Limb (tissue), 2 donors: ENCODE measurements around the gene PHLDA3.
"Not testable (repeated sequence)": the region's sequence is repeated elsewhere in the genome, so short reads cannot be mapped to it uniquely, and the experiment has no call there.

Experiments used
- DNase-seq, 2 donors: peaks; one replicate each; pipeline ENCODE4 v3.0.0-alpha.2; 2016; ENCODE audit errors: extremely low spot score in 2 of 2

The PHLDA3 gene

DNA sequence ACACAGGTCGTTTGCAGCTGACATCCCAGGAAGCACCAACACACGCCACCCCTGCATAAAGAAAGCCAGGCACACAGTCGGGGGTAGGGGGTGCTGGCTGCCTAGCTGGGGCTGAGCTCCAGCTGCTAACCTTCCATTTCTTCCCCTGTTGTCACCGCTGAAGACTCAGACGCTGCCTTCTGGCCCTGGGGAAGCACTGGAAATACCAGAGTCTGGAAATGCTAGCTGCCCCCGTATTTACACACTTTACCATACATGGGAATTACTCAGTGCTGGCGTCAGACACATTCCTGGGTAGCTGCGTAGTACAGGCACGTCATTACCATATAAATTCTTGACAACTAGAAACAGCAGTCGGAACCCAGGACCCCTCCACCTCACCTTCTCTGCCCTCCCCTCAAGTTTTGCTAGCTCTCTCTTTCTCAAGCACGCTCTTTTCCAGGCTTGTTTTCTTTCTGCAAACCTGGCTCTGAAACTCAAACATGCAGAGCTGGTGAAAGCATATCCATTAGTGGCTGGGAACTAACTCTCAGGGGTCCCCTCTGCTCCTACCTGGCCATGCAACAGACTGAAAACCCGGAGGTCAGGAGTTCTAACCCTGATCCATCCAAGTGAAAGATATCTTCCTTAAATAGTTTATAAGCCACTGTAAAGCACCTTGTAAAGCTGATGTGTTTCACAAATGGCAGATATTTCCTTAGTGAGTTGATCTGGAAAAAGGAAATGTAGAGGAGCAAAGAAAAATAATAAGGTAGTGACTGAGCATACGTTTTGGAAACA lies 34.6 kb upstream of the PHLDA3 start:
- DNase-seq: peak; percentile 75 to 91

DNA sequence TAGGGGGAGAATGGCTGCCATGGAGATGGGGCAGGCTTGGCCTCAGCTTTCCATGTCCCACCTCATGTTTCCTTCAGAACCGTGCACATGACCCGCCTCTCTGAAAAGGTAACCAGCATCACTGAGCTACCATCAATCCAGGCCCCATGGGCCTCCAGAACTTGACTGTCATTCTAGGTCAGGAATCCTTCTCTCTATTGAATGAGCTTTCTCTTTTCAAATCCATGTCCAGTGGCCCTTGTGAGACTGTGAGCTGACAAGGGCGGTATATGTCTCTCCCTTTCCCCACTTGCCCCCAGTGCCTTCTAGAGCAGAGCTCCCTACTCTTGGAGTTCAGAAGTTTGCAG lies 33.5 kb upstream of the PHLDA3 start:
- no peak for DNase-seq

DNA sequence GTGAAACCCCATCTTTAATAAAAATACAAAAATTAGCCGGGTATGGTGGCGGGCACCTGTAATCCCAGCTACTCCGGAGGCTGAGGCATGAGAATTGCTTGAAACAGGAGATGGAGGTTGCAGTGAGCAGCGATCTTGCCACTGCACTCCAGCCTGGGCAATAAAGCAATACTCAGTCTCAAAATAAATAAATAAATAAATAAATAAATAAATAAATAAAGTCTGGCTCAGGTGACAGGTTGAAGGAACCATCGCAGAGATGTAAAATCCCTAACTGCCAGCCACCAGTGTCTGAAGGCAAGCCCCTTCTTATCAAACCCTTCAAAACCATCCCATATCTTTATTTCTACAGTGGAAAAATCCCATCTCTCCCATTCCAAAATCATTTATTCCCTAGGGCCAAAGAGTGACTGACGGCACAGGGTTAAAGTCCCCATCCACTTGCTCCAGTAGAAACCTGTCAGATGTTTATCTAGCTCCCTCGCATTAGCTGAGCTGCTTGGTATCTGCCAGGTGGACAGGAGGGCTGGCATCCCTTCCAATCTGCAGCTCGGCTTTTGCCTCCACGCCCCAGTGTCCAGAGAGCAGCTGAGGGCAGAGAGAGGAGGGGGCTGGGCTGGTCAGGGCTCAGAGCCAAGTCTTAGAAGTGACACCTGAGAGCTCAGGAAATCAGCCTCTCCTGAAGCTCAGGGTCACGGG lies 33.0 kb upstream of the PHLDA3 start:
- no peak for DNase-seq

- no peak for DNase-seq
Observed at GRCh38 chr1:201501144-201501543, 32.2 kb upstream of the PHLDA3 start.

GRCh38 chr1:201500670-201501120 lies 31.7 kb upstream of the PHLDA3 start:
- no peak for DNase-seq

GRCh38 chr1:201499795-201500669 lies 31.0 kb upstream of the PHLDA3 start:
- no peak for DNase-seq

DNA sequence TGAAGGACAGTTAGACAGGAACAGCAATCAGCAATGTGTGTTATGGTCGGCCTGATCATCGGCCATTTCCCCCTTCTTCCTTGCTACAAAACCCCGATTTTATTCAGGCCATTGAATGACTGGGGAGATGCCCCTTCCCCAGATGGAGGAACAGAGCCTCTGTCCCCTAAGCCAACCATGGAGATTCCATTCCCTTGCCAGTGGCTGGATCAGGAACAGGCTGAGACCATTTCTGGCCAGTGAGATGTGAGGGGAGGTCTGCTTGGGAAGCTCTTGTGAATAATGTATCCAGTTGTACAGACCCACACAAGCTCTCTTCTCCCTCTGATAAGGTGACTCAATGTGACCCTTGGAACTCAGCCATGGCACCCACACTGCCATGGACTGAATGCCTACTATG lies 30.2 kb upstream of the PHLDA3 start:
- DNase-seq: no peak

GRCh38 chr1:201498621-201499020 lies 29.6 kb upstream of the PHLDA3 start:
- no peak for DNase-seq

DNA sequence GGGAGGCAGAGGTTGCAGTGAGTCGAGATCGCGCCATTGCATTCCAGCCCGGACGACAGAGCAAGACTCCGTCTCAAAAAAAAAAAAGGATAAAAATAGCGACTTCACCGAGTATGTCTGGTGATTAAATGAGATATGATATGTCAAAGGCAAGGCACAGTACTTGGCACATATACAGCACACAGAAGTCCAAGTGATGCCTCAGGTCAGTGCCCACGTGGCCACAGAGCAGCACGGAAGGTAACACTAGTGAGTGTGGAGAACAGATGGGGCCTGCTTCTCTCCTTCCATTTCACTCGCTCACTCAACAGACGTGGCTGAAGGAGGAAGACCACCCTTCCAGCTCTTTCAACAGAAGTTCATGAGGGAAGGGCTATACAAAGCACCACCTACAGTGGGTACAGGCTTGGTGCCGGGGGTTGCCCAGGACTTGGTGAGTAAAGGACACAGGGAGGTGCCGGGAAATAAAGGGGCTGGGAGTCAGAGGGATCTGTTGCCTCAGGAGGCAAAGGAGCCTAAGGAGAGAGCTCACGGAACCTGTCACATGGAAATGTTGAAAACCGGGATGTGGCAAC lies 29.0 kb upstream of the PHLDA3 start:
- DNase-seq: no peak

GRCh38 chr1:201496296-201496690 lies 27.3 kb upstream of the PHLDA3 start:
- DNase-seq: no peak

DNA sequence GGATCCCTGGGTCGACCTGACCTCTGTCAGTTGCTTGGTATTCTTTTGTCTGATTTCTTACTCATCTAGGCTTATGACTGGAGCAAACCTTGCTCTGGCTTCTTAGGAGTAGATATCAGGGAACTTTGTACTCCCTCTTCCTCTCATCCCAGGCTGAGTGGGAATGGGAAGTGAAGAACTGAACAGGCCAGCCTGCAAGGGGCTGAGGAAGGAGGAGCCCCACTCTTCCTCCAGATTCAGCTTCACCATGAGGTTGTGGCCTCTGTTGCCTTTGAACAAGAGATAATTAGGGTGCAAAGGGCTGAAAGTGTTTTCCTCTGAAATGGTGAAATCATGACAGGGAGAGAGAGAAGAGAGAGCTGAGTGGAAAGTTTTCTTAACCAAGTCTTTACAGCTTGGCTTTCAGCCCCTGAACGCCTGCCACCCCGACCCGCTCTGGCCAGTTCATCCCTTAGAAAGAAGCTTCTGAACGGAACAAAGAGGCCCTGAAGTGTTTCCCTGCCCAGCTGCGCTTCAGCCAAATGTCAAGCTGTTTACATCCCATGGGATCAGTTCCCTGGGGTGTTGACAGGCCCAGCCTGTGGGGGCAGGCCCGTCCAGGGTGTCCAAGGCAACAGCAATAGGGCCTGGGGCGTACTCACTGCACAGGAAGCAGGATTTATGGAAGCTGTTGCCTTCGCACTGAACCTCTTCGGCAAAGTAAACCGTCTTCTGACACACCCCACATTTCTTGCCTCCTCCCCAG lies 26.7 kb upstream of the PHLDA3 start:
- DNase-seq: peak in 1 of 2 donors; percentile 61

- DNase-seq: peak in 1 of 2 donors; percentile 50
Observed at GRCh38 chr1:201493757-201494617, 25.0 kb upstream of the PHLDA3 start.

- not testable (repeated sequence) for DNase-seq
Observed at GRCh38 chr1:201493026-201493656, 24.2 kb upstream of the PHLDA3 start.

- no peak for DNase-seq
Observed at GRCh38 chr1:201491896-201492511, 23.0 kb upstream of the PHLDA3 start.

DNA sequence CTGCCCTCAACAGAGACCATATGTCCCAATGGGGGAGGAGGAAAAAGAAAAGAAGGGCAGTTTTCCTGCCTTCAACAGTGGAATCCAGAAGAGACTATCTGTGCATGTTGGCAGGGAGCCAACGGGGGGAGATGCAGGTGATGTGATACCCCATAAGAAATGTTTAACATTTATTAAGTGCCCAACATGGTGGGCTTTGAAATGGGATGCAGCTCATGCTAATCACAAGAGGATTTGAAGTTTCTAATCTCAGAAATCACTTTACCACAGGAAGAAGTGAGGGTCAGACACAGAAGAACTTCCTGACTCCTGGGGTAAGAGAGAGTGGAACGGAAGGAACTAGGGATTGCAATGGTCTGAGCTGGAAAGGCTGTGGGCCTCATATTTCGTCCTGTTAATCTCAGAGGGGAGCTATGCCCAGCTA lies 21.7 kb upstream of the PHLDA3 start:
- DNase-seq: no peak

- no peak for DNase-seq
Observed at GRCh38 chr1:201489643-201490261, 20.8 kb upstream of the PHLDA3 start.

DNA sequence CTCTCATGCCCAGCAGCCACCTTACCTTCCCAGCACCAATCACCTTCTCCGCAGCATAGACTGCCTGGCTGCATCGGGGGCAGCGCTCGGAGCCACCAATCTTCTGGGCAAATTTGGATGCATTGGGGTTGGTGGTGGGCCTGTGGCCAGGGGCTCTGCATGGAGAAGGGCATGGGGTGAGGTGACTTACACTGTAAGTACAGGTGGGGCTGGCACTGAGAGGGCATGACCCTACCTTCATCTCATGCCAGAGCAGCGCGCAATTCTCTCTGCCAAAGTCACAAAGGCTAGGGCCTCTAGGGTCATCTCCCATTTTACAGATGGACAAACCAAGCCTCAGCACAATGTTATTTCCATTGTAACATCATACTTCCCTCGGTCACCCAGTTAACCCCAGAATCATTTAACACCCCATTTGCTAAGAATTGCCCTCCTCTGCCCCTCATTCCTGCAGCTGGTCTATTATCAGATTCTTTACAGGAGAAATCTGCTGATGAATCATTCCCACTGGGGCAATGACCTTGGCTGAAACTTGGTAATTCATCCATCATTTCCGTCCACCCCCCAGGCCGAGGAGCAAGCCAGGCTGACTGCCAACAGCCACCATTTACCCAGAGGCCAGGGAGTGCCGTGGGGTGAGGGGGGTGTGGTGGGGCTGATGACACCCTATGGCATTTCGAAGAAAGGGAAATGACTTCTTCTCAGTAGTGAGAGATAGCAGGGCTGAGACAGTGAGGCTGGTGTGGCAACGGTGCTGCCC lies 20.0 kb upstream of the PHLDA3 start:
- no peak for DNase-seq

DNA sequence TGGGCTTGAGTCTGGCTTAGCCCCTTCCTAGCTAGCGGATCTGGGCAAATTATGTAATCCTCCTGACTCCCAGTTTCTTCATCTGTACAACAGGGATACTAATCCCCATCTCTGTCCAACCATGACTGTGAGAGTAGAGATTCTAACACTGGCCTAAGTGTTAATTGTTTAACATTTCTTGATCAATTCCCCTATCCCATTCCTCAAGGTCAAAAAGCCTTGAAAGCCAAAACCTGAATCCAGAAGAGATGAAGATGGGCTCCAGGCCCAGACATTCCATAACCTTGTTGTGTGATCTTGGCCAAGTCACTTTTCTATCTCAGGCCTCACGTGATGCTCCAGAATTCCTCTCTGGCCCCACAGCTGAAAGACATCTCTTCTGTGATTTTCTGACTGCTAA lies 18.8 kb upstream of the PHLDA3 start:
- no peak for DNase-seq
